Fibroblast of villous mesenchyme (primary cell): ENCODE data around the gene RRAGC. TPM values are rescaled to one million over a fixed set of nuclear protein-coding genes. Genes with fewer than 3 reads are reported as not detected.

ENCODE experiments used
- DNase-seq: peaks from one replicate; pipeline ENCODE4 v3.0.0-alpha.2; 2010; ENCODE audit warnings: low read depth
- H3K4me3 ChIP-seq: 2 replicates; pipeline ENCODE4 v1.5.1; 2011; ENCODE audit warnings: low read depth, mild to moderate bottlenecking, low read length
- CTCF ChIP-seq: IDR thresholded peaks from 2 replicates; pipeline ENCODE4 v1.5.1; 2012; ENCODE audit warnings: low read depth, mild to moderate bottlenecking, low read length; ENCODE audit not compliant: insufficient read depth
- total RNA-seq: library from RNA; depleted of rRNA; stranded (reverse); fragments of >200 nt; gene quantifications from 2 replicates; pipeline ENCODE4 v1.2.3, GENCODE V29; 2012

The RRAGC gene
- total RNA-seq, 1 donor = 21.2 TPM

GRCh38 chr1:38892976-38893375 lies 33.4 kb upstream of the RRAGC start:
- no peak for TF ChIP-seq CTCF
- DNase-seq = peak; percentile 21
- H3K4me3 ChIP-seq = no peak overlapping the region

GRCh38 chr1:38891753-38892152 lies 32.2 kb upstream of the RRAGC start:
- DNase-seq = no peak
- no peak for TF ChIP-seq CTCF
- H3K4me3 ChIP-seq = no peak overlapping the region

- no peak for TF ChIP-seq CTCF
- DNase-seq = no peak
- no peak overlapping the region for H3K4me3 ChIP-seq
These were observed 30.0 kb upstream of the RRAGC start for GRCh38 chr1:38889589-38889988.

- H3K4me3 ChIP-seq = no peak overlapping the region
- no peak for DNase-seq
- no peak for TF ChIP-seq CTCF
These were observed 29.1 kb upstream of the RRAGC start for GRCh38 chr1:38888423-38889333.

- DNase-seq = no peak
- no peak for TF ChIP-seq CTCF
- no peak overlapping the region for H3K4me3 ChIP-seq
These were observed 25.5 kb upstream of the RRAGC start for GRCh38 chr1:38885092-38885491.

- TF ChIP-seq CTCF = no peak
- H3K4me3 ChIP-seq = no peak within 1 kb of the TSS
- no peak for DNase-seq
These were observed 21.9 kb upstream of the RRAGC start, which contains the start of gene GJA9 for GRCh38 chr1:38881487-38881886. Gene GJA9, minus strand, starts transcription at chr1:38881587. Its CDS starts 5,489 bp downstream, at chr1:38876098.
